ENCODE results near the gene CCDC180. TPM values are rescaled to one million over a fixed set of nuclear protein-coding genes. Genes with fewer than 3 reads are reported as not detected.
"Not testable (repeated sequence)": the region's sequence is repeated elsewhere in the genome, so short reads cannot be mapped to it uniquely, and the experiment has no call there.

Gene CCDC180
- polyA plus RNA-seq, 1 donor from 2014 or later, result not detected

GRCh38 chr9:97319395-97319794, 11.9 kb downstream of the CCDC180 start:
- Mint-ChIP-seq H3K4me1 (no peaks in the 10 kb centered on the region), H3K27ac (no peak overlapping the region), H3K27me3 (no peaks in the 10 kb centered on the region), H3K4me3 (no peak overlapping the region), H3K36me3 (peaks cover 3% of the 10 kb centered on the region), H3K9me3 (no peaks in the 10 kb centered on the region)

DNA sequence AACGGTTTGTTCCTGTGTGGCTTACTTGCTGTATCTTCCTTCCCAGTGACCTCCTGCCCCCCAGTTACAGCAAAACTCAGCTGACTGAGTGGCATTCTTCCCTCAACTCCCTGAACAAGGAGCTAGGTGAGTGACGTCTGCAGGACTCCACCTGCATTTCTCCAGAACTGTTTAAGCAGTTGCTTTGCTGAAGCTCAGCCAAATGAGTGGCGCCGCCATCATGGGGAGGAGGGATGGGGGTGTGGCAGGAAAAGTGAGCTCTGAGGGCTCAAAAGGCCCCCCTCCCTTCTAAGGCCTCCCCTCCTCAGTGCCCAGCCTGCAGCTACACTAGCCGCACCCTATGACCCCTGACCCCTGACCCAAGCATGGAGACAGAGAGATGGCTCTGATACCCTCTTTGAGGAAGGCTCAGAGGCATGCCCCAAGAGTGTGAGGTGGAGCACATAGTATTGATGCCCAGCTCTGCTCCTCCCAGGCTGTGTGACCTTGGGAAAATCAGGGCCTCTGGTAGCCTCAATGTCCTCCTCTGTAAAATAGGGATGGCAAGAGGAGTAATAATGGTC, 12.7 kb downstream of the CCDC180 start:
- Mint-ChIP-seq H3K27ac (no peak overlapping the region), H3K36me3 (peaks cover 3% of the 10 kb centered on the region), H3K9me3 (no peaks in the 10 kb centered on the region), H3K4me3 (no peak overlapping the region), H3K4me1 (no peaks in the 10 kb centered on the region), H3K27me3 (no peaks in the 10 kb centered on the region)

DNA sequence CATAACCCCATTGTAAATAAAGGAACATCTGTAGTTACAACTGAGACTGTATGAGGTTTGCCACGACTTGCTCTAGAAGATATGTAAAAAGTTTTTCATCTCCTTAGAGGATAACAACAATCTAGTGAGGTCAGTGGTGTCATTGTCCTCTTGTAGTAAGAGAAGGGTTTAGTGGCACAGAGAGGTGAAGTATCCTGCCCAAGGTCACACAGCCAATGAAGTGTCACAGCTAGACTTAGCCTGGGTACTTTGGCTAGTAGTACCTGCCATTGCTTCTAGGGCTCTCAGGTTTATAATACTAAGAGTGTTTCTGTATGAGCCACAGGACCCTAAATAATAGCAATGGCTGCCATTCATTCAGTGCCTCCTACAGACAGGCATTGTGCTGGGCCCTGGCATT, 13.8 kb downstream of the CCDC180 start:
- Mint-ChIP-seq H3K4me3 (no peak overlapping the region), H3K9me3 (no peaks in the 10 kb centered on the region), H3K27ac (no peak overlapping the region), H3K27me3 (no peaks in the 10 kb centered on the region), H3K4me1 (no peaks in the 10 kb centered on the region), H3K36me3 (peaks cover 6% of the 10 kb centered on the region)

- Mint-ChIP-seq H3K9me3 (no peaks in the 10 kb centered on the region), H3K36me3 (peaks cover 10% of the 10 kb centered on the region), H3K27ac (no peak overlapping the region)
These were observed 14.2 kb downstream of the CCDC180 start for GRCh38 chr9:97321691-97322090.

DNA sequence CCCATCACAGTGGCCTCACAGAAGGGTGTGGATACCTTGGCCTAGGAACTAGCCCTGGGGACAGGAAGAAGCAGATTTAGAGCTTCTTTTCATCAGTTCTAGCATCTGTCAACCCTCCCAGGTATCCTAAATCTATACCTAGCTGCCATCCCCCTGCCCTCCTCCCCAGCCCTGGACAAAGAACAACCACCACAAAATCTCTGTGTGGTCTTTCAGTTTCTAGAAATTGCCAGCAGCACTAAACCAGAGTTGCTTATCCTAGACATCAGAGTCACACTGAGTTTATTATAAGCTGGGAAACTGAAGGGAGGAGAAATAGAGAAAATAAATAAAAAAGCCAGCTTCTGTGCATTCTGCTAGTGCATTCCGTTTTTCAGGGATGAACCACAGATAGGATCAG, 14.6 kb downstream of the CCDC180 start:
- H3K27ac Mint-ChIP-seq, result no peak overlapping the region
- H3K4me1 Mint-ChIP-seq, result no peaks in the 10 kb centered on the region
- H3K4me3 Mint-ChIP-seq, result no peak overlapping the region
- no peaks in the 10 kb centered on the region for H3K9me3 Mint-ChIP-seq
- peaks cover 10% of the 10 kb centered on the region for H3K36me3 Mint-ChIP-seq
- no peaks in the 10 kb centered on the region for H3K27me3 Mint-ChIP-seq

More at GRCh38 chr9:97321691-97322090, 14.2 kb downstream of the CCDC180 start:
- no peaks in the 10 kb centered on the region for H3K4me1 Mint-ChIP-seq
- H3K27me3 Mint-ChIP-seq, result no peaks in the 10 kb centered on the region
- peak overlapping the region in 1 of 4 donors; percentile 13 for H3K4me3 Mint-ChIP-seq

GRCh38 chr9:97324954-97325353, 17.5 kb downstream of the CCDC180 start:
- Mint-ChIP-seq H3K27ac (no peak overlapping the region), H3K36me3 (peaks cover 12% of the 10 kb centered on the region), H3K9me3 (peaks cover 0 to under 1% (median 0%) of the 10 kb centered on the region in 3 donors), H3K27me3 (no peaks in the 10 kb centered on the region), H3K4me1 (no peaks in the 10 kb centered on the region), H3K4me3 (no peak overlapping the region)

DNA sequence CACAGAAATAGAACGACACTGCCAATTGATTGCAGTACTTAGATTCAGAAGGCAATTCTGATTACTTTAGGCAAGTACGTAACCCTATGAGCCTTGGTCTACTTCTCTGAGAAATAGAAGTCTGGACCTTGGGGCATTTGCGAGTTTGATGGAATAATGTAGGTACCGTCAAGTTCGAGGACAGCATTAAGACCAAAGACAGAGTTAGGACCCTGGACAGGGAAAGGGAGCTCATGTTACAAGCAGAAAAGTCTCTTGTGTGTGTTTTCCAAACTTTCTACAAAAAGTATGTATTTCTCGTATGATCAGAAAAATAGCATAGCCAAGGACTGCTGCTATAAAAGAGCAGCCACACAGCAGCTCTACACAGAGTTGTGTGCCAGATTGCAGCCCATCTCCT, 20.1 kb downstream of the CCDC180 start:
- peaks cover 24% of the 10 kb centered on the region for H3K36me3 Mint-ChIP-seq
- no peaks in the 10 kb centered on the region for H3K27me3 Mint-ChIP-seq
- H3K27ac Mint-ChIP-seq, result no peak overlapping the region
- peaks cover 0 to 3% (median 2%) of the 10 kb centered on the region in 3 donors for H3K9me3 Mint-ChIP-seq
- H3K4me3 Mint-ChIP-seq, result no peak overlapping the region
- H3K4me1 Mint-ChIP-seq, result peaks cover 2 to 5% (median 2%) of the 10 kb centered on the region in 3 donors

- Mint-ChIP-seq H3K27ac (no peak overlapping the region), H3K4me3 (peak overlapping the region in 1 of 4 donors; percentile 56), H3K36me3 (peaks cover 21% of the 10 kb centered on the region), H3K27me3 (no peaks in the 10 kb centered on the region), H3K9me3 (peaks cover 0 to 10% (median 2%) of the 10 kb centered on the region in 3 donors), H3K4me1 (peaks cover 2 to 5% (median 2%) of the 10 kb centered on the region in 3 donors)
These were observed 25.5 kb downstream of the CCDC180 start for GRCh38 chr9:97332993-97333392.

GRCh38 chr9:97335622-97336021, 28.2 kb downstream of the CCDC180 start:
- not testable (repeated sequence) for H3K27ac Mint-ChIP-seq, H3K4me3 Mint-ChIP-seq
- peaks cover 23% of the 10 kb centered on the region for H3K36me3 Mint-ChIP-seq

DNA sequence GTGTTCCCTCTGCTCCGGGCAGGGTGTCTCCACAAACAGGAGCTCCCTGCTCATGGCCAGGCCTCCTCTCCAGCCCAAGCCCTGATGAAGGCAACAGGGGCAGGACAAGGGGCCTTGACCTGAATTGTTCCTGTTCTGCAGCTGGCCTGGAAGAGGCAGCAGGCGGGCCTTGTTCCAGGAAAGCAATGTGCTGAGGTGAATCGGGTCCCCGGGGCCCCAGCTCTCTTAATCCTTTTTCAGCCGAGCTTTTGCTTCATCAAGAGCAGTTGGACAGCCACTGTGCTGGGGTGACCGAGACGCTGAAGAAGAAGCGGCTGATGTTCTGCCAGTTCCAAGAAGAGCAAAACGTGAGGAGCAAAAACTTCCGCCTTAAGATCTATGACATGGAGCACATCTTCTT, 41.4 kb downstream of the CCDC180 start:
- H3K9me3 Mint-ChIP-seq, result peaks cover 0 to 1% (median 0%) of the 10 kb centered on the region in 3 donors
- no peak overlapping the region for H3K27ac Mint-ChIP-seq
- H3K4me1 Mint-ChIP-seq, result no peaks in the 10 kb centered on the region
- H3K4me3 Mint-ChIP-seq, result no peak overlapping the region
- H3K36me3 Mint-ChIP-seq, result peaks cover 6% of the 10 kb centered on the region
- H3K27me3 Mint-ChIP-seq, result no peaks in the 10 kb centered on the region

More at GRCh38 chr9:97335622-97336021, 28.2 kb downstream of the CCDC180 start:
- H3K9me3 Mint-ChIP-seq, H3K4me1 Mint-ChIP-seq, H3K27me3 Mint-ChIP-seq: not testable (repeated sequence)

- H3K27me3 Mint-ChIP-seq, result no peaks in the 10 kb centered on the region
- no peaks in the 10 kb centered on the region for H3K4me1 Mint-ChIP-seq
- H3K36me3 Mint-ChIP-seq, result peaks cover 6% of the 10 kb centered on the region
- peaks cover 0 to 1% (median 0%) of the 10 kb centered on the region in 3 donors for H3K9me3 Mint-ChIP-seq
- H3K27ac Mint-ChIP-seq, result no peak overlapping the region
- H3K4me3 Mint-ChIP-seq, result peak overlapping the region in 1 of 4 donors; percentile 44
These were observed 41.9 kb downstream of the CCDC180 start for GRCh38 chr9:97349400-97349799.

GRCh38 chr9:97354637-97355036, 47.2 kb downstream of the CCDC180 start:
- no peak overlapping the region for H3K4me3 Mint-ChIP-seq
- no peaks in the 10 kb centered on the region for H3K4me1 Mint-ChIP-seq
- no peak overlapping the region for H3K27ac Mint-ChIP-seq
- H3K27me3 Mint-ChIP-seq, result no peaks in the 10 kb centered on the region
- H3K9me3 Mint-ChIP-seq, result no peaks in the 10 kb centered on the region
- H3K36me3 Mint-ChIP-seq, result peaks cover 9% of the 10 kb centered on the region

DNA sequence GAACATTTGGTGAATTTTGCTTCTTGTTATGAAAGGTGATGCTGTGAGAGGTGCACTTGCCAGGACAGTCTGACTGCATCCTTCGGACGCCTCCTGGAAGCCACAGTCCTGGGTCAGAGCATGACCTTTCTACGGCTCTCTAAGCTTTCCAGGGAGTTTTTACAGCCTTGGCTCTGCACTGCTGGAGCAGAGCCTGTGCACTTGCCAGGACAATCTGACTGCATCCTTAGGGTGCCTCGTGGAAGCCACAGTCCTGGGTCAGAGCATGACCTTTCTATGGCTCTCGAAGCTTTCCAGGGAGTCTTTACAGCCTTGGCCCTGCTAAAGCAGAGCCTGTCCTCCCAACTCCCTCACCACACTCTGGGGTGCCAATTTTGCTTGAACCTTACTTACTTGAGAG, 49.6 kb downstream of the CCDC180 start:
- H3K4me3 Mint-ChIP-seq, result no peak overlapping the region
- H3K27me3 Mint-ChIP-seq, result no peaks in the 10 kb centered on the region
- no peaks in the 10 kb centered on the region for H3K9me3 Mint-ChIP-seq
- H3K27ac Mint-ChIP-seq, result no peak overlapping the region
- H3K36me3 Mint-ChIP-seq, result peaks cover 7% of the 10 kb centered on the region
- H3K4me1 Mint-ChIP-seq, result no peaks in the 10 kb centered on the region

Other genes with a start within 250 kb of the CCDC180 start
- 11.1 TPM for gene TDRD7, start 104.4 kb downstream of the CCDC180 start, polyA plus RNA-seq
- gene TMOD1, start 194.0 kb downstream of the CCDC180 start, polyA plus RNA-seq, result 2.8 TPM

Data from IgD-negative memory B cell (primary cell).